HG02943 (cell line): ENCODE measurements around the gene LIME1.

Experiments used
- ATAC-seq: cut with Tn5 transposase; IDR thresholded peaks from one replicate; pipeline ENCODE4 v1.9.1; 2021; ENCODE audit warnings: mild to moderate bottlenecking, low read depth, moderate library complexity; ENCODE audit not compliant: unreplicated experiment

The LIME1 gene

DNA sequence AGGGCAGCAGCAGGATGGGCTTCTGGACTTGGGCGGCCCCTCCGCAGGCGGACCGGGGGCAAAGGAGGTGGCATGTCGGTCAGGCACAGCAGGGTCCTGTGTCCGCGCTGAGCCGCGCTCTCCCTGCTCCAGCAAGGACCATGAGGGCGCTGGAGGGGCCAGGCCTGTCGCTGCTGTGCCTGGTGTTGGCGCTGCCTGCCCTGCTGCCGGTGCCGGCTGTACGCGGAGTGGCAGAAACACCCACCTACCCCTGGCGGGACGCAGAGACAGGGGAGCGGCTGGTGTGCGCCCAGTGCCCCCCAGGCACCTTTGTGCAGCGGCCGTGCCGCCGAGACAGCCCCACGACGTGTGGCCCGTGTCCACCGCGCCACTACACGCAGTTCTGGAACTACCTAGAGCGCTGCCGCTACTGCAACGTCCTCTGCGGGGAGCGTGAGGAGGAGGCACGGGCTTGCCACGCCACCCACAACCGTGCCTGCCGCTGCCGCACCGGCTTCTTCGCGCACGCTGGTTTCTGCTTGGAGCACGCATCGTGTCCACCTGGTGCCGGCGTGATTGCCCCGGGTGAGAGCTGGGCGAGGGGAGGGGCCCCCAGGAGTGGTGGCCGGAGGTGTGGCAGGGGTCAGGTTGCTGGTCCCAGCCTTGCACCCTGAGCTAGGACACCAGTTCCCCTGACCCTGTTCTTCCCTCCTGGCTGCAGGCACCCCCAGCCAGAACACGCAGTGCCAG lies 39.7 kb upstream of the LIME1 start, which contains the start of gene TNFRSF6B:
Gene TNFRSF6B (plus strand): TSS at position 25 of the 729 bp plus-strand sequence. CDS start 116 bp downstream, at position 141.
- no peak for ATAC-seq

DNA sequence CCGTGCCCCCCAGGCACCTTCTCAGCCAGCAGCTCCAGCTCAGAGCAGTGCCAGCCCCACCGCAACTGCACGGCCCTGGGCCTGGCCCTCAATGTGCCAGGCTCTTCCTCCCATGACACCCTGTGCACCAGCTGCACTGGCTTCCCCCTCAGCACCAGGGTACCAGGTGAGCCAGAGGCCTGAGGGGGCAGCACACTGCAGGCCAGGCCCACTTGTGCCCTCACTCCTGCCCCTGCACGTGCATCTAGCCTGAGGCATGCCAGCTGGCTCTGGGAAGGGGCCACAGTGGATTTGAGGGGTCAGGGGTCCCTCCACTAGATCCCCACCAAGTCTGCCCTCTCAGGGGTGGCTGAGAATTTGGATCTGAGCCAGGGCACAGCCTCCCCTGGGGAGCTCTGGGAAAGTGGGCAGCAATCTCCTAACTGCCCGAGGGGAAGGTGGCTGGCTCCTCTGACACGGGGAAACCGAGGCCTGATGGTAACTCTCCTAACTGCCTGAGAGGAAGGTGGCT lies 39.1 kb upstream of the LIME1 start:
- ATAC-seq, result no peak

DNA sequence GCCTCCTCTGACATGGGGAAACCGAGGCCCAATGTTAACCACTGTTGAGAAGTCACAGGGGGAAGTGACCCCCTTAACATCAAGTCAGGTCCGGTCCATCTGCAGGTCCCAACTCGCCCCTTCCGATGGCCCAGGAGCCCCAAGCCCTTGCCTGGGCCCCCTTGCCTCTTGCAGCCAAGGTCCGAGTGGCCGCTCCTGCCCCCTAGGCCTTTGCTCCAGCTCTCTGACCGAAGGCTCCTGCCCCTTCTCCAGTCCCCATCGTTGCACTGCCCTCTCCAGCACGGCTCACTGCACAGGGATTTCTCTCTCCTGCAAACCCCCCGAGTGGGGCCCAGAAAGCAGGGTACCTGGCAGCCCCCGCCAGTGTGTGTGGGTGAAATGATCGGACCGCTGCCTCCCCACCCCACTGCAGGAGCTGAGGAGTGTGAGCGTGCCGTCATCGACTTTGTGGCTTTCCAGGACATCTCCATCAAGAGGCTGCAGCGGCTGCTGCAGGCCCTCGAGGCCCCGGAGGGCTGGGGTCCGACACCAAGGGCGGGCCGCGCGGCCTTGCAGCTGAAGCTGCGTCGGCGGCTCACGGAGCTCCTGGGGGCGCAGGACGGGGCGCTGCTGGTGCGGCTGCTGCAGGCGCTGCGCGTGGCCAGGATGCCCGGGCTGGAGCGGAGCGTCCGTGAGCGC lies 38.5 kb upstream of the LIME1 start:
- no peak for ATAC-seq

DNA sequence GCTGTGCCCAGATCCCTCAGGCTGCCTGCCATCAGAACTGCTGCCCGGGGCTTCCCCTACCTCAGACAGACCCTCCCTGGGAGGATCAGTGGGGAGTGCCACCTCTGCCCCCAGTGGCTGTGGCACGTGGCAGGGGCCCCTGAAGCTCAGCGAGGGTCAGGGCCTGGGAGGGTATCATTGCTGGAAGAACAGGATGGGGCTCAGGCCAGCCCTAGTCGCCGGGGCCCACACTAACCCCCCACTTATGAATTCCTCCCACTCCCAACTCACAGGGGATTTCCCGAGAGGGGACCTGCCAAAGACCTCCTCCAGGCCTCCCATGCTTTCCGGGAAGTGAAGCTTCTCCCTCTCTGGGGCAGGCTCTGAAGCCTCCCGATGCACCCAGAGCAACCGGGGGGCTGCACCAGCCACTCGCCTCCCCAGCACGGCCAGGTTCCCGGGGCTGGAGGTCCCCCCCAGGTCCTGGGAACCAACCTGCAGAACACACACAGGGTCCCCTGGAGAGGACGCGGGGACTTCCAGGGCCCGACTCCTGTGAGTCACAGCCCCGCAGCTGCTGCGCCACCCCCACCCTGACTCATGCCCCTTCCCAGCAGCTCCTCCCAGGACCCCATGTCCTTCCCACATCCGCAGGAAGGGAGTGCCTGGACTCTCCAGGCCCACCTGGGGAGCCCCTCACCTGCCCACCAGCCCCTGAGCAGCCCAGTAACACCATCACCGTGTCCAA lies 37.6 kb upstream of the LIME1 start:
- ATAC-seq, result no peak

DNA sequence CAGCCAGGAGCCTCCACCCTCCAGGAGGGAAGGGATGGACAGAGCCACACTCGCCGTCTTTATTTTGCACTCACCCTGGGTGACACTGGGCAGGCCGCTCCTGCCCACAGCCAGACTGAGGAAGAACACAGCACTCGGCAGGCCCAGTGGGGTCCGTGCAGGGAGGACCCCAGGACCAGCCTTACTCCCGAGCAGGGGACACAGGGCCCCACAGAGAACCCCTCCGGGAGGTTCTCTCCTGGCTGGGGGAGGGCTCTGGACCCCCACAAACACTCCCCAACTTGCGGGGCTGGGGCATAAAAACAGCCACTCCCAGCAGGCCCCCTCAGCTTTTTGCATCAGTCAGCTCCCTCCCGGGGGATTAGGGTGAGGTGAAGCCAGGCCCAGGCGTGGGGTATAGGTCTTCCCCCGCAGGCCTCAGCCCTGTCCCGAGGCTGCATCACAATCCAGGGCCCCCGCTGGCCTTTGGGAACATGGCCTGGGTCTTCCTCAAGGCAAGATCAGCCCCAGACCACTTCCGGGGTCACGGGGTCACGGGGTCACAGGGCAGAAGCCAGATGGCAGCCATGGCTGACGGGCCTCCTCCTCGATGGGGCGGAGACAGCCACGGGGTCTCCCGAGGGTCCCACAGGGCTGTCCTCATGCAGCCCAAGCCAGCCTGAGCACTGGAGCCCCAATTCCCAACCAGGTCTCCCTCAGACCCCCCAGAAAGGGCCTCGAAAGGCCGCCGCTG lies 36.8 kb upstream of the LIME1 start:
- no peak for ATAC-seq

DNA sequence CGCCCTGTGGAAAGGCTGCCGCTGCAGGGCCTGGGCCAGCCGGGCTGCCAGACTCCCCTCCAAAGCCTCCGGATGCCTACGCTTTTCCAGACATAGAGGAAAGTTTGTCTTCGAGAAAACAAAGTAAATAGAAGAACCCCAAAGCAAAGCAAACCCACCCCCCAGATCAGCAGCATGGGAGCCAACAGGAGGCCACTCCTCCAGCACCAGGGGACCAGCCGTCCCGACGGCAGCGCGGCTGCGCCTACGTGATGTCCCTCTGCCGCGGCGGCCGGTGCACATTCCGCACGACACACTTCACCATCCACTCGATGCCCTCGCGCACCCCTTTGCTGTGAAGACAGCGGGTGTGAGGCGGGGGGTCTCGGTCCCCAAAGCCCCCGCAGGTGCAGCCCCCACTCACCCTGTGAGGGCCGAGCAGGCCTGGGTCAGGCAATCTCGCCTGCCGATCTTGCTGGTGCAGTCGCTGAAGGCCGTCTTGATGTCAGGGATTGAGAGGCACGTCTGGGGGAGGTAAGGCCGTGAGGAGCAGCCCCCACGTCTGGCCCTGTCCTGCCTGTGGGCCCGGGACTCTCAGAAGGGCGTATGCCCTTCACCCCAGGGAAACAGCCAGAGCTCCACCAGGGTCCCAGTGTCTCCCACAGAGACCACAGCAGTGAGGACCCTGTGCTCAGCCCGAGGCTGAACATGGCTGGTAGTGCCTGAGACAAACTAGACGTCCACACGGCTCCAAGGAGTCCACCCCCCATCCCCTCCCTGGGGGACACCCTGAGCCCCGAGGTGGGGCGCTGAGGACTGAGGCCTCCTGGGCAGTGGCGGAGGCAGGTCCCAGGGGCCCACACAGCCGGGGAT lies 36.0 kb upstream of the LIME1 start:
- ATAC-seq, result no peak

DNA sequence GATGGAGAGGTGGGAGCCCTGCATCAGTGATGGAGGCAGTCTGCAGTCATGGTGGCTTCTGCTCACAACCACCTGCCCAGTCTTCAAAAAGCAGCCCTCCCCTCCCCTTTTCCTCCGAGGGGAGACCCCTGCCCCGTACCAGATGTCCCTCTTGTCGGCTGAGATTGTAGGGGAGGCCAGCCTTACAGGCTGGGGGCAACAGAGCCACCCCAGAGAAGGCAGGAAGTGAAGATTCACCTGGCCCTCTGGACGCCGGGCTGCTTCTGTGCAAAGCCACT lies 35.5 kb upstream of the LIME1 start:
- no peak for ATAC-seq

DNA sequence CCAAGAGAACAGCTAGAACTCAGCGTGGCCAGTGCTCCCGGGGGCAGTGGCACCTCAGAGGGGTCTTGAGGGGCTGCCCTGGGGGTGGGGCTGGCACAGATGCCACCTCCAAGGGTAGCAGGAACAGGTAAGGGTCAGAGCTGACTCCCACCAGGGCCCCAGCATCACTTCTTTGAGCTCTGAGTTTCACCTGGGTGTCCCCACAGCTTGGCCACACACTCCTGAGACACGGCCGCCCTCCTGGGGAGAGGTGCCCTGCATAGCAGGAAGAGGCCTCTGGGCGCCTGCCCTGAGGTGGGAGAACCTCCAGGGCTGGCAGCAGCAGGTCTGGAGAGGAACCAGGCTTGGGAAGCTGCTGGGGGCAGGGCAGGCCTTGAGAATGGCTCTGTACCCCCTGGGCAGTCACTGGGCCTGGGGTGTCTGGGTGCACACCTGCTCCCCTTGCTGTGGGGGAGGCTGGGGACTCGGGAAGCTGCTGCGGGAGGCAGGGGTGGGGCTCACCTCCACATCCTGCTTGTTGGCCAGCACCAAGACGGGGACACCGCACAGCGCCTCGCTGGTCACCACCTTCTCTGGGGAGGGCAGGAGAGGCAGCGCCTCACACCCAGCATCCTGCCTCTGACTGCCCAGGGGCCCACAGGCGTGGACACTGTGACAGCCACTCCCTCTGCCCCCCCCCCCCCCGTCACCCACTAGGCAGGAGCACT lies 35.0 kb upstream of the LIME1 start:
- ATAC-seq, result no peak

DNA sequence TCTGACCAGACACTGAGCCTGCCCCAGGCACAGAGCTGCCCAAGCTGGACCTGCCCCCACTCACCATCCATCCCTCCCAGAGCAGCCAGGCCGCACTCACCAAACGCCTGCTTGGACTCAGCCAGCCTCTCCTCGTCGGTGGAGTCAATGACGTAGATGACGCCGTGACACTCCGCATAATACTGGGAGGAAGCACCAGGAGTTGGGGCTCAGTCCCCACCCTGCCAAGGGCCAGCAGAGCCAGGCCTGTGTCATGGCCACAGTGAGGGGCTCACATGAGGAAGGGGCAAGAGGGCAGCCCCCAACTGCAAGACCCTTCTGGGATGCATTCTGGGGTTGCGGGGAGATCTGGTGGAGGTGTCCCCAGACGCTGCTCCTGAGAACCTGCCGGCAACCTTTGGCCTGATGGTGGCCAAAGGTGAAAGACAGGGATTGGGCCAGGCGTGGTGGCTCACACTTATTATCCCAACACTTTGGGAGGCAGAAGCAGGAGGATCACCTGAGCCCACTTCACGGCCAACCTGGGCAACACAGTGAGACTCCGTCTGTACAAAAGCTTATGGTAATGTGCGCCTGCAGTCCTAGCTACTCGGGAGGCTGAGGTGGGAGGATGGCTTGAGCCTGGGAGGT lies 34.3 kb upstream of the LIME1 start:
- ATAC-seq, result no peak

DNA sequence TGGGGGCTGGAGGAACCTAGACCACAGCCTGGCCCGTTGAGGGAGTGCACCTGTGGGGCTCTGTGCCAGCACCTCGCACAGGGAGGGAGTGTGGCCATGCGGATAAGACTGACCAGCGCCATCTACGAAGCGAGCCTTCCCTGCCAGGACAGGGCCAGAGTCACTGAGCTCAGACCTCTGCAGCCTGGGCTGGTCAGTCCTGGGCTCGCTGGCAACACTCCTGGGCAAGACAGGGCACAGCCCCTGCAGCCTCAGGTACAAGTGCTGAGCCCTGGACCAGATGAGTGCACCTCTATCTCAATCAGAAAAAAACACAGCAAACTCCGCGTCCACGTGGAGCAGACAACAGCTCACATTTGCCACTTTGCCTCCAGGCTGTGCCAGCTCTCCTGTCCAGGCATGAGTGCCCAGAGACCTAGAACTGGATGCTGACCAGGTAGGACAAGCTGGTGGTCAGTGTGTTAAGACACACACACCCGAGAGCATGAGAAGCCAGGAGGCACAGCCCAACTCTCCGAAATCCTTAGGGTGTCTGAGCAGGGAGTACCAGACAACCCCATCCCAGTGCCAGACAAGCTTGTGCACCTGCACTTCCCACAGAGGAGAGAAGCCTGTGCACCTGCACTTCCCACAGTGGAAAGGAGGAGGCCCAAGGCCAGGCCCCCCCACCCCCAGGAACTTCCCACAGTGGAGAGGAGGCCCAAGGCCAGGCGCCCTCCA lies 33.6 kb upstream of the LIME1 start:
- ATAC-seq, result no peak

DNA sequence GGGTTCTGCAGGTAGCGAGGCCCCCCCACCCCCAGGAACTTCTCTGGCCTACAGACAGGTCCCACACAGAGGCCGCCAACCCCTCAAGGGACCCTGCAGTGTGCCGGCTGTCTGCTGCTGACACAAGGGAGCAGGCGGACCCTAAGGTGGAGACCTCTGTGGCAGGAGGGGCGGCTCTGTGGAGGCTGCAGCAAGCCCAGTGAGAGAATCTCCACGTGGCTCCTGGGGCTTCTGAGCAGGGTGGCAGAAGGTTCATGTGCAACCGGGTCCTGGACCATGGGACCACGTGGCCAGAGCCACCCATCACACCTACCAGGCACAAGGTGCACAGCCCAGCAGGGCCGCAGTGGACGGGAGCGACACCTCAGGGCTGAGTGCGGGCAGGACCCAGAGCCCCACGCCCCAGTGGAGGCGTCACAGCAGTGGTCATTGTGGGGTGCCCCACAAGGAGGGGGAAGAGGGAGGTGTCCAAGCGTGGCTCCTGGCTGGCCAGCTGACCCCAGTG lies 32.9 kb upstream of the LIME1 start:
- ATAC-seq, result no peak

DNA sequence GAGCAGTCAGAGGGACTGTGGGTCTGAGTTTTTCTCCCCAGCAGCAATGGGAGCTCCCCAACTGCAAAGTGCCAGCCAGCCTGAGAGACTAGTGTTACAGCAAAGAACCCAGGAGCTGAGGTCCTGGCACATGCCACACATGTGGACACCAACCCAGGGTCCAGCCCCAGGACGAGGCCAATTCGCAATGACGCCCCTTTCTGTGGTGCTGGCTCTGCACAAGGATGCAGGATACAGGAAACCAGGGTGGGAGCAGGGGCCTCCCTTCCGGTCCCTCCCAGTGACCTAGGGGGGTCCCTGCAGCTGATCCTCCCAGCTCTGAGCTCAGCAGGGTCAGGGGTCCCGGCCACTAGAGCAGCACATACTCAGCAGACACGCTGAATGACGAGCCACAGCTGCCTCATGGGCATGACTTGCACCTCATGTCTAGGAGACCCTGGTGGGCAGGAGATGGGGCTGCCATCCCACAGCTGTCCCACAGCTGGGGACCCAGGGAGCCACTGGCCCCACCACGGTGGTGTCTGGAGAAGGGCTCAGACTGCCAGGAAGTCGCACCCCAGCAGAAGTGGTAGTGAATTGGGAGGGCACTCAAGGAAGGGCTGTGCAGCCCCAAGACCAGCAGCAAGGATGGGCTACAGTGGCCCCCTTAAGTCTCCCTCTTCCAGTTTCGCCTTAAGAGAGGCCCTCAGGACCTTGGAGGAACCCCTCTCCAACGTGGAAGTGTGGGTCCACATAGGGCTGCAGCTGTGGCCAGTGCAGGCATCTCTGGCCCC lies 32.3 kb upstream of the LIME1 start:
- ATAC-seq, result no peak

DNA sequence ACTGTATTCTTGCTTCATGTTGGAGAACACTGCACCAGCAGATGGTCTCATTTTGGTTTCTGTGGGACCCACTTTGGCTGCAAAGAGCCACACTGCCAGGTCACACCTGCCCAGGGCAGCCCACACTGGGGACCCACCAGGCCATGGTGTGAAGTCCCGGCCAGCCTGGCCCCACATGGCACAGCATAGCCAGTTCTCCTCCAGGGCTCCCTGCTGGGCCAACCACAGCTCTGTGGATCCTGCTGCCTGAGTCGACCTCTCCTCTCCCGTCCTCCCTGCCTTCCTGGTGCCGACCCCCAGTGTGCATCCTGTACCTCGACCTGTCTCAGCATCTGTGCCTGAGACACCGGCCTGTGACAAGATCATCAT lies 31.7 kb upstream of the LIME1 start:
- no peak for ATAC-seq

DNA sequence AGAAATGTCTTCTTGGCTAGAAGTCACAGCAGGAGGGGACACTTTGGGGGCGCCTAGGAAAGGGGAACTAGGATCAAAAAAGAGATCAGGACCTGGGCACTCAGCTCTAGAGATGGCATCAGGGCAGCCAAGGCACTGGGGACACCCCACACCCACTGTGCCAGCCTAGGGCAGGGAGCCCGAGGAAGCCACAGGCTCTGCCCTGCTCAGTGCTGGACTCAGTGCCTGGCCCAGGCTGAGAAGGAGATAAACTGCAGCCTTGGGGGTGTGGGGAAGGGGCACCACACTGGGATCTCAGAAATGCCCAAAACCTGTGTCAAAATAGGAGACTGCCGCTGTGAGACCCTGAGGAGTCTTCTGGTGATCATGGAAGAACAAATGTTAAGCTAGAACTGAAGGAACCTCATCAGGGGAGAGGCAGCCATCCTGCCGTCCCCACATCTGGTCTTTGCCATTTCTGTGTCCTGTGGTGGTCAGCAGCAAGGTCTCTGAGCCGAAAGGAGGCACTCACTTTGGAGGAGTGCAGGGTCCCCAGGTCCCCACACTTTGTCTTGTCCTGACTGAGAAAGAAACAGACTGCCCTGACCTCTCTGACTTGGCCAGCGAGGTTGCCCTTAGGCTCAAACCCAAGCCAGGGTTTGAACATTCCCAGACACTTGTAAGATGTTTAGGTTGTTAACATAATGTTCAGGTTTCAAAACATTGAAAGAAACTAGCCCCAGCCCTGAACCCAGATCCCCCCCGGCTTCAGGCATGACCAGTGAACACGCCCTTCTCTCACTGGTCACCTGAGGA lies 31.0 kb upstream of the LIME1 start:
- no peak for ATAC-seq

DNA sequence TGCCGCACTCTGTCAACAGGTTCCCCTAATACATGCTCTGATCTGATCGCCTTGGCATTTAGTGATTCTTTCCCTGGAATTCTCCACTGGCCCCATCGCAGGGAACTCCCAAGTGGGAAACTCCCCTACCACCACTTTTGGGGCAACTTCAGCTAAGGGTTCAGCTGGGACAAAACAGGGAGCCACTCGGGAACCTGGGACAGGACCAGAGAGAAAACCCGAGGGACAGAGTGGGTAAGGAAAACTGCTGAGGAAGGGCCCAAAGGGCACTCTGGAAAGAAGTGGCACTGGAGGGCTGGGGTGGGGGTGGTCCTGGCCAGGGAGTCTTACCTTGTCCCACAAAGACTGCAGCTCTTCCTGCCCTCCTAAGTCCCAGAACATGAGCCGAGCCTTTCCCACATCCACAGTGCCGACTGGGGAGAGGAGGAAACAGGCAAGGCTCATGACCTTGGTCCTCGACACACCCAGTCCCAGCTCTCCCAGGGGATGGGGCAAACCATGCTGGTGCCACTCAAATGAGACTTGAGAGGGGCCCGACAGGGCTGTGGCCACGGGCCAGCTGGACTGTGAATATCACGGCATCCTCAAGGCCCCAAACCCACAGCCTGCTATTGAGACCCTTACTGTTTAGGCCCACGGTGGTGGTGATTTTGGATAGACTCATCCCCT lies 30.3 kb upstream of the LIME1 start:
- ATAC-seq, result no peak
